HCT116 (cell line): ENCODE measurements around the gene NANOS2. TPM values are rescaled to one million over a fixed set of nuclear protein-coding genes. Genes with fewer than 3 reads are reported as not detected.

Experiments used
- ATAC-seq: fragments of 200-7000 bp; cut with Tn5 transposase; 2 replicates; pipeline ENCODE4 v1.9.1; 2020; ENCODE audit warnings: mild to moderate bottlenecking, moderate library complexity
- BruUV-seq: library from RNA; stranded (reverse); fragments of 400-500 nt; replicated peaks from 2 replicates; lab custom pipeline; 2021; lab: Mats Ljungman, UMichigan
- CTCF ChIA-PET: fragments of 300-600 bp; sonication (Branson Sonifier 250); formaldehyde crosslinking; loops from one replicate; lab custom pipeline; 2021; ENCODE audit warnings: antibody characterized with exemption; lab: Charles Lee
- POLR2A ChIA-PET: fragments of 300-600, 350-600 bp; sonication (Branson Sonifier 250); formaldehyde crosslinking; loops from one replicate; lab custom pipeline; 2021; ENCODE audit warnings: antibody characterized with exemption; lab: Charles Lee
- RAD21 ChIA-PET, 2 experiments: fragments of 300-600 bp; sonication (Branson Sonifier 250); formaldehyde crosslinking; loops; one replicate each; lab custom pipeline; 2023; ENCODE audit warnings: low total read pairs in 2 of 2; ENCODE audit not compliant: uncharacterized antibody in 2 of 2, unreplicated experiment in 2 of 2, low non-redundant PET in 1 of 2; lab: Charles Lee
- DNase-seq: peaks from one replicate; pipeline ENCODE4 v3.0.0-alpha.2; 2010; ENCODE audit warnings: low read depth, low spot score
- H2AFZ ChIP-seq: fragments of 200-600 bp; shearing (Covaris generic), sonication (generic); 2 replicates; pipeline ENCODE4 v1.6.1; 2017; ENCODE audit warnings: low read depth, mixed run types, mixed read lengths, antibody characterized with exemption, low read length; ENCODE audit not compliant: poor library complexity, severe bottlenecking
- H3K27ac ChIP-seq: 2 replicates; pipeline ENCODE4 v1.5.1; 2012; ENCODE audit warnings: low read depth, low read length
- H3K27me3 ChIP-seq: fragments of 200-600 bp; sonication (generic); 2 replicates; pipeline ENCODE4 v1.6.1; 2016; ENCODE audit warnings: mixed run types, low read length, mixed read lengths; ENCODE audit not compliant: insufficient read depth
- H3K36me3 ChIP-seq, 2 experiments: fragments of 200-500 bp in 1 of 2; fragments of 200-600 bp in 1 of 2; sonication (Bioruptor generic) in 1 of 2; sonication (generic) in 1 of 2; 2 replicates each; pipeline versions ENCODE4 v1.5.1 to v1.6.1; 2014 to 2016; ENCODE audit warnings: low read length in 2 of 2, inconsistent platforms in 1 of 2, mixed read lengths in 1 of 2, mixed run types in 1 of 2; ENCODE audit not compliant: insufficient read depth in 2 of 2, control insufficient read depth in 1 of 2
- H3K4me1 ChIP-seq, 2 experiments: fragments of 200-600 bp in 1 of 2; sonication (generic) in 1 of 2; 2 replicates each; pipeline versions ENCODE4 v1.5.1 to v1.6.1; 2012 to 2017; ENCODE audit warnings: low read length in 2 of 2, inconsistent platforms in 1 of 2, mild to moderate bottlenecking in 1 of 2, mixed read lengths in 1 of 2, mixed run types in 1 of 2, moderate library complexity in 1 of 2; ENCODE audit not compliant: insufficient read depth in 2 of 2, control insufficient read depth in 1 of 2
- H3K4me2 ChIP-seq: fragments of 200-600 bp; sonication (generic); 2 replicates; pipeline ENCODE4 v1.6.1; 2017; ENCODE audit warnings: mixed run types, low read length, mixed read lengths
- H3K4me3 ChIP-seq, 2 experiments: fragments of 200-600 bp in 1 of 2; sonication (generic) in 1 of 2; replicated peaks in 1 of 2; 2 replicates each; pipeline ENCODE4 v1.5.1; 2011 to 2016; ENCODE audit warnings: low read length in 2 of 2, control low read depth in 1 of 2, low read depth in 1 of 2, mild to moderate bottlenecking in 1 of 2, mixed read lengths in 1 of 2, mixed run types in 1 of 2
- H3K79me2 ChIP-seq: fragments of 200-600 bp; sonication (generic); 2 replicates; pipeline ENCODE4 v1.6.1; 2017; ENCODE audit warnings: mild to moderate bottlenecking, mixed run types, low read length, moderate library complexity, mixed read lengths; ENCODE audit not compliant: insufficient read depth
- H3K9ac ChIP-seq: fragments of 200-600 bp; sonication (generic); 2 replicates; pipeline ENCODE4 v1.6.1; 2016; ENCODE audit warnings: low read length, mixed read lengths
- H3K9me2 ChIP-seq: fragments of 200-600 bp; sonication (generic), shearing (Covaris generic); 2 replicates; pipeline ENCODE4 v1.6.1; 2017; ENCODE audit warnings: mixed run types, mild to moderate bottlenecking, moderate library complexity; ENCODE audit not compliant: insufficient read depth
- H3K9me3 ChIP-seq, 2 experiments: fragments of 200-500 bp in 1 of 2; fragments of 200-600 bp in 1 of 2; sonication (Bioruptor generic) in 1 of 2; sonication (generic) in 1 of 2; 2 replicates each; pipeline ENCODE4 v1.6.1; 2014 to 2017; ENCODE audit warnings: low read length in 2 of 2, mixed read lengths in 2 of 2, inconsistent platforms in 1 of 2, low read depth in 1 of 2, mild to moderate bottlenecking in 1 of 2, mixed run types in 1 of 2, moderate library complexity in 1 of 2; ENCODE audit not compliant: control insufficient read depth in 1 of 2, insufficient read depth in 1 of 2
- H4K20me1 ChIP-seq: fragments of 200-600 bp; sonication (generic), shearing (Covaris generic); 2 replicates; pipeline ENCODE4 v1.6.1; 2017; ENCODE audit warnings: mixed run types, mild to moderate bottlenecking, moderate library complexity; ENCODE audit not compliant: insufficient read depth
- ELF1 ChIP-seq: IDR thresholded peaks from 2 replicates; pipeline ENCODE4 v1.6.1; 2012; ENCODE audit warnings: low read depth, borderline replicate concordance
- EZH2phosphoT487 ChIP-seq: fragments of 200-600 bp; IDR thresholded peaks from 2 replicates; pipeline ENCODE4 v1.6.1; 2018; ENCODE audit warnings: antibody characterized with exemption, borderline replicate concordance
- SP1 ChIP-seq: IDR thresholded peaks from 2 replicates; pipeline ENCODE4 v1.6.1; 2012; ENCODE audit warnings: low read depth
- YY1 ChIP-seq: IDR thresholded peaks from 2 replicates; pipeline ENCODE4 v1.6.1; 2011; ENCODE audit warnings: low read length, low read depth, moderate library complexity, mild to moderate bottlenecking; ENCODE audit not compliant: insufficient replicate concordance; ENCODE audit errors: extremely low read depth
- intact Hi-C: fragments of 100-400 bp; cut with micrococcal nuclease; formaldehyde crosslinking; loops from 2 replicates; pipeline ENCODE4 v1.10.0; 2022
- total RNA-seq: library from RNA; stranded (reverse); gene quantifications from one replicate; pipeline ENCODE4 v1.2.1, GENCODE V29; 2021; ENCODE audit not compliant: unreplicated experiment
- TF ChIP-seq, protein P1 (sequence below): IDR thresholded peaks from 2 replicates; pipeline ENCODE4 v1.6.1; 2012

The NANOS2 gene
- total RNA-seq, 1 experiment from 2014 or later = not detected

DNA sequence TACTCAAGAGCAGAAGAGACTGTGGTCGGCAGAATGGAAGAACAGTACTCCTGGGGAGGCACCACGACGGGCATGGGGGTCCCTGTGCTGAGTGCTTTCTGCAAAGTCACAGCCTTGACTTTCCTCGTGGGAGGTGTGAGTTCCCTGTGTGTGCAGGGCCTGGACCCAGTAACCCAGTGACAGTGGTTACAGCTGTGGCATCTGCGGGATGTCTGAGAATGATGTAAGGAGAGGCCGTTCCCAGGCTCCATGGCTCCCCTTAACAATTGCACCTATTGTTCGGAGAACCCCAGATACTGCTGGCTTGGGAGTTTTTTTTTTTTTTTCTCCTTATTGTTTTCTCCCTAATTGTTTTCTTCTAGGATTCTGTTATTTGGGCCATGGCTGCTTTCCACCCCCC, 5.1 kb upstream of the NANOS2 start:
- BruUV-seq = no TSS peak

DNA sequence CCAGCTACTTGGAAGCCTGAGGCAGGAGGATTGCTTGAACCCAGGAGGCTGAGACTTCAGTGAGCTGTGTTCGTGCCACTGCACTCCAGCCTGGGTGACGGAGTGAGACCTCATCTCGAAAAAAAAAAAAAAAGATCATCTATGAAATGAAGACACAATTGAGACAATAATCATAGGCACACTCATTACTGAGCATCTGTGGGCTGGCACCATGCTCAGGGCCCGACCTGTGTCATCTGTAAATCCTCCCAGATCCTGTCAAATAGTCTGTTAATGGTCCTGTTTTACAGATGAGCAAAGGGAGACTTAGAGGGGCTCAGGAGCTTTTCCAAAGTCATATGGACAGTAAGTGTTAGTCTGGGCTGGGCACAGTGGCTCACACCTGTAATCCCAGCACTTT, 4.1 kb upstream of the NANOS2 start:
- Histone ChIP-seq H3K27me3 (no peaks in the 10 kb centered on the region), H3K9me3 (no peaks in the 10 kb centered on the region), H3K79me2 (no peaks in the 10 kb centered on the region), H3K9ac (no peak overlapping the region), H3K36me3 (no peaks in the 10 kb centered on the region), H3K4me2 (no peak overlapping the region), H3K4me3 (no peak overlapping the region)
- ChIA-PET CTCF (no interaction called here), POLR2A (no interaction called here)
- TF ChIP-seq, protein P1, sequence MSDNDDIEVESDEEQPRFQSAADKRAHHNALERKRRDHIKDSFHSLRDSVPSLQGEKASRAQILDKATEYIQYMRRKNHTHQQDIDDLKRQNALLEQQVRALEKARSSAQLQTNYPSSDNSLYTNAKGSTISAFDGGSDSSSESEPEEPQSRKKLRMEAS = no peak
- TF ChIP-seq ELF1 = no peak
- TF ChIP-seq EZH2phosphoT487 = no peak
- TF ChIP-seq, all 23 proteins: peak for 0
- Histone ChIP-seq H2AFZ (no peak overlapping the region), H4K20me1 (no peaks in the 10 kb centered on the region), H3K27ac (no peak overlapping the region), H3K9me2 (no peaks in the 10 kb centered on the region), H3K4me1 (peaks cover 4 to 9% of the 10 kb centered on the region in 2 experiments; a peak in 3 of 4 replicates)
- no TSS peak for BruUV-seq
- RAD21 ChIA-PET = no interaction called here
- intact Hi-C loops = no loop called here
- DNase-seq (no peak), ATAC-seq (no peak)

More for the DNA sequence above, 5.1 kb upstream of the NANOS2 start:
- ATAC-seq (no peak), DNase-seq (no peak)
- H3K27ac ChIP-seq = no peak overlapping the region
- H4K20me1 ChIP-seq = no peaks in the 10 kb centered on the region
- H3K4me2 ChIP-seq = no peak overlapping the region
- no peak overlapping the region for H3K4me3 ChIP-seq
- TF ChIP-seq YY1 (no peak), SP1 (no peak)
- H3K9me3 ChIP-seq = no peaks in the 10 kb centered on the region
- H2AFZ ChIP-seq = no peak overlapping the region
- intact Hi-C loops = no loop called here
- H3K79me2 ChIP-seq = no peaks in the 10 kb centered on the region
- ChIA-PET RAD21 (no interaction called here), POLR2A (no interaction called here), CTCF (interaction anchor here (0.7 kb wide), 1 partner anchor 475 kb away, joined by 4 read pairs; no protein-coding TSS in a partner anchor)
- H3K4me1 ChIP-seq = peaks cover 10% of the 10 kb centered on the region in 2 experiments
- no peaks in the 10 kb centered on the region for H3K36me3 ChIP-seq
- H3K27me3 ChIP-seq = no peaks in the 10 kb centered on the region
- no peak overlapping the region for H3K9ac ChIP-seq
- no peaks in the 10 kb centered on the region for H3K9me2 ChIP-seq
